Activated CD4-positive, alpha-beta T cell treated with anti-CD3 and anti-CD28 coated beads for 36 hours (primary cell): ENCODE measurements around the gene OR5M11. TPM values are rescaled to one million over a fixed set of nuclear protein-coding genes. Genes with fewer than 3 reads are reported as not detected.
"Not testable (repeated sequence)": the region's sequence is repeated elsewhere in the genome, so short reads cannot be mapped to it uniquely, and the experiment has no call there.

Experiments used
- ATAC-seq: fragments of 200-7000 bp; cut with Tn5 transposase; one replicate; pipeline ENCODE4 v1.10.0; 2021; ENCODE audit warnings: mild to moderate bottlenecking, moderate library complexity
- CTCF ChIA-PET: fragments of 350-600 bp; sonication (Branson Sonifier 250); formaldehyde crosslinking; loops from one replicate; lab custom pipeline; 2021; ENCODE audit warnings: antibody characterized with exemption; lab: Charles Lee
- POLR2A ChIA-PET: fragments of 350-600 bp; sonication (Branson Sonifier 250); formaldehyde crosslinking; loops from one replicate; lab custom pipeline; 2021; ENCODE audit warnings: antibody characterized with exemption, inconsistent platforms; lab: Charles Lee
- DNase-seq: peaks from one replicate; pipeline ENCODE4 v3.0.0-alpha.2; 2020
- H3K27ac Mint-ChIP-seq: one replicate; pipeline ENCODE4 v1.8.0; 2021; ENCODE audit warnings: mixed read lengths
- H3K27me3 Mint-ChIP-seq: one replicate; pipeline ENCODE4 v1.8.0; 2021; ENCODE audit warnings: mixed read lengths
- H3K36me3 Mint-ChIP-seq: one replicate; pipeline ENCODE4 v1.8.0; 2021; ENCODE audit warnings: low read depth, mixed read lengths
- H3K4me1 Mint-ChIP-seq: one replicate; pipeline ENCODE4 v1.8.0; 2021; ENCODE audit warnings: mixed read lengths
- H3K4me3 Mint-ChIP-seq: one replicate; pipeline ENCODE4 v1.8.0; 2021; ENCODE audit warnings: mild to moderate bottlenecking, moderate library complexity, mixed read lengths
- H3K9me3 Mint-ChIP-seq: one replicate; pipeline ENCODE4 v1.8.0; 2021; ENCODE audit warnings: low read depth, mixed read lengths
- intact Hi-C, 2 experiments: fragments of 100-400 bp; cut with DNase I in 1 of 2; cut with micrococcal nuclease in 1 of 2; formaldehyde crosslinking; loops; one replicate each; pipeline versions ENCODE4 v1.14.2 to v1.15.1; 2022 to 2024; cut with DNase I, micrococcal nuclease
- total RNA-seq, 2 experiments: library from RNA; stranded (reverse); gene quantifications; one replicate each; pipeline ENCODE4 v1.2.3, GENCODE V29; 2021

OR5M11 gene
- not detected for total RNA-seq

DNA sequence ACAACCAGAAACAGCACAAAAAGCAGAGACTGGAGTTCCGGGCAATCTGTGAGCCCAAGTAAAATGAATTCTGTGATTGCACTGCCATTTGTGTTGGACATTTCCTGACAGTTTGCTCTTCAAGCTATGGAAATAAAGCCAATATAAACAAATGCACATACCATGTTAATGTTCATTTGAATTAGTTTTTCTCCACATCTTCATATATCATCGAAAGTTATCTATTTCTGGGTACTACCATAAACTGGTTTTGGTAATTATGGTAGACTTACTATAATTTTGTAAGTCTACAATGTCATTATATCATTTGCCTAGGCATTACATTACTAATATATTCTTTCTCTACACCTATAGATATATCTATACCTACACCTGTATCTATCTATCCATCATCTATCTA, at the start of gene OR5M11:
Gene OR5M11 (minus strand): TSS at position 101 of the 400 bp plus-strand sequence. CDS start 0 bp downstream, at position 101.
- no peak within 1 kb of the TSS for H3K4me3 Mint-ChIP-seq
- CTCF ChIA-PET = no interaction called here

GRCh38 chr11:56592088-56592717, 49.1 kb upstream of the OR5M11 start:
- ATAC-seq, CTCF ChIA-PET, H3K4me3 Mint-ChIP-seq, H3K4me1 Mint-ChIP-seq, POLR2A ChIA-PET, intact Hi-C loops, H3K27ac Mint-ChIP-seq, H3K36me3 Mint-ChIP-seq, H3K27me3 Mint-ChIP-seq, H3K9me3 Mint-ChIP-seq, DNase-seq: not testable (repeated sequence)

More for the DNA sequence above, at the start of gene OR5M11:
- POLR2A ChIA-PET = no interaction called here
- no peaks in the 10 kb centered on the region for H3K27me3 Mint-ChIP-seq
- DNase-seq = no peak
- no peak within 1 kb of the TSS for H3K27ac Mint-ChIP-seq
- H3K9me3 Mint-ChIP-seq = peaks cover 16% of the 10 kb centered on the region
- no peak for ATAC-seq
- H3K36me3 Mint-ChIP-seq = no peaks in the 10 kb centered on the region
- intact Hi-C loops = no loop called here
- H3K4me1 Mint-ChIP-seq = no peaks in the 10 kb centered on the region

DNA sequence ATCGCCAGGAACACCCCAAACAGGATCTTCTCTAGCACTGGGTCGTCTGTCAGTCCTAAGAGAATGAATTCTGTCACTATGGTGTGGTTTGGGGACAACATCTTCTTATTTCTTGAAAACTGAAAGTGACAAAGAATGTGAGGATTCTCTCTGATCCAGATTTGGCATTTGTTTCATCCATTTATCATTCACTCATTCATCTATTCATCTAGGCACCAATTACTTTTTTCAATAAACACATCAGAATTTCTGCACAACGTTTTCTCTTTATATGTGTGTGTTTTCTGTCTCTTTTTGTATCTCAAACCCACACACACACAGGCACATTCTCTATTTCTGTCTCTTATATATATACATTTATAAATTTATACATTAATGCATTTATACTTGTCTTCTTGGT, 34.6 kb upstream of the OR5M11 start, which contains the start of gene OR5M10:
Gene OR5M10 (minus strand): TSS at position 101 of the 400 bp plus-strand sequence. CDS start 0 bp downstream, at position 101.
- Mint-ChIP-seq H3K27ac (no peak within 1 kb of the TSS), H3K4me1 (no peaks in the 10 kb centered on the region), H3K27me3 (no peaks in the 10 kb centered on the region), H3K4me3 (no peak within 1 kb of the TSS), H3K9me3 (peaks cover 3% of the 10 kb centered on the region), H3K36me3 (no peaks in the 10 kb centered on the region)
- ChIA-PET CTCF (no interaction called here), POLR2A (no interaction called here)
- ATAC-seq (no peak), DNase-seq (no peak)
- intact Hi-C loops = no loop called here

DNA sequence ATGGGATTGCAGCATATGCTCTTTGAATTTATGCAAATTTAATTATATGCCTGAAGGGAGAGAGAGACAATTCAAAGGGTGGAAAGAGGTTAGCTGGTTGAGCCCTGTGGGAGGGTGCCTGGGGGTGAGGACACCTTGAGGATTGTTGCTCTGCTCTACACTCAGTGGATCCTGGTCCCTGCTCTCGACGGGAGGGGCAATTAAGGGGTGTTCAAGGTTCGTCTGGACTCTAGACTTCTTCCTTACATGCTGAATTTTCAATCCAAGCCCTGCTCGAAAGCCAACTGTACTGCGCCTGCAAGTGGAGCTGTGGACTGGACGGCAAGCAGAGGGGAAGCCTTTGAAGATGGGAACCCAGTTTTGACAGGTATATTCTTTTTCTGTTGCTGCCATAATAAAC, 15.5 kb upstream of the OR5M11 start:
- intact Hi-C loops = no loop called here
- H3K27me3 Mint-ChIP-seq = no peaks in the 10 kb centered on the region
- DNase-seq (no peak), ATAC-seq (no peak)
- H3K9me3 Mint-ChIP-seq = peaks cover 20% of the 10 kb centered on the region
- H3K4me3 Mint-ChIP-seq = no peak overlapping the region
- H3K36me3 Mint-ChIP-seq = no peaks in the 10 kb centered on the region
- CTCF ChIA-PET = no interaction called here
- H3K27ac Mint-ChIP-seq = no peak overlapping the region
- H3K4me1 Mint-ChIP-seq = no peaks in the 10 kb centered on the region
- POLR2A ChIA-PET = no interaction called here

DNA sequence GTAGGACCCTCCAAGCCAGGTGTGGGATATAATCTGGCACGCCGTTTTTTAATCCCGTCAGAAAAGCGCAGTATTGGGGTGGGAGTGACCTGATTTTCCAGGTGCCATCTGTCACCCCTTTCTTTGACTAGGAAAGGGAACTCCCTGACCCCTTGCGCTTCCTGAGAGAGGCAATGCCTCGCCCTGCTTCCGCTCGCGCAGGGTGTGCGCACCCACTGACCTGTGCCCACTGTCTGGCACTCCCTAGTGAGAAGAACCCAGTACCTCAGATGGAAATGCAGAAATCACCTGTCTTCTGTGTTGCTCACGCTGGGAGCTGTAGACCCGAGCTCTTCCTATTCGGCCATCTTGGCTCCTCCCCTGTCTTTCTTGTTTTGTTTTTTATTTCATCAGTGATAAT, 11.6 kb upstream of the OR5M11 start:
- DNase-seq, ATAC-seq, intact Hi-C loops, H3K4me1 Mint-ChIP-seq, H3K27me3 Mint-ChIP-seq, H3K4me3 Mint-ChIP-seq, H3K27ac Mint-ChIP-seq, H3K9me3 Mint-ChIP-seq, H3K36me3 Mint-ChIP-seq, POLR2A ChIA-PET, CTCF ChIA-PET: not testable (repeated sequence)

- no peaks in the 10 kb centered on the region for H3K4me1 Mint-ChIP-seq
- DNase-seq (no peak), ATAC-seq (no peak)
- no peaks in the 10 kb centered on the region for H3K27me3 Mint-ChIP-seq
- H3K36me3 Mint-ChIP-seq = no peaks in the 10 kb centered on the region
- POLR2A ChIA-PET = no interaction called here
- no peak overlapping the region for H3K27ac Mint-ChIP-seq
- peaks cover 16% of the 10 kb centered on the region for H3K9me3 Mint-ChIP-seq
- H3K4me3 Mint-ChIP-seq = no peak overlapping the region
- CTCF ChIA-PET = no interaction called here
- intact Hi-C loops = no loop called here
These were observed 2.5 kb upstream of the OR5M11 start for GRCh38 chr11:56545531-56545930.

DNA sequence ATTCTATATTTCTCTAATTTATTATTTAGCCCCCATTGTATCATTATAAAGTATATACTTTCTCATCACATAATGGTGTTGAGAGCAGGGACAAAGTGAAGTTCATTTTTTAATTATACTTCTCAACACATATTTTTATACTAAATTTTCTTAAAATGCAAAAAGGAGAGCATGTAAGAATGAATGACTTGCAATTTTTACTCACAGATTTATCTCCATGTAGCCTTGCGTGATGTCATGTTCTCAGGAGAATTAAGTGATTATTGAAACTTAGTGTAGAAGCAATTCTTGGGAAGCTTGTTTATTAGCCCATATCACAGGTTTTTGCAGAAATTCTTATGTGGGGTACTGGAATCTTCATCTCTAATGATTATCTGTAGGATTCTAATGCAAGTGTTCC, 682 bp upstream of the OR5M11 start:
- intact Hi-C loops = no loop called here
- H3K36me3 Mint-ChIP-seq = no peaks in the 10 kb centered on the region
- H3K4me3 Mint-ChIP-seq = no peak overlapping the region
- ChIA-PET POLR2A (no interaction called here), CTCF (no interaction called here)
- H3K4me1 Mint-ChIP-seq = no peaks in the 10 kb centered on the region
- ATAC-seq = no peak
- H3K9me3 Mint-ChIP-seq = peaks cover 16% of the 10 kb centered on the region
- H3K27me3 Mint-ChIP-seq = no peaks in the 10 kb centered on the region
- H3K27ac Mint-ChIP-seq = no peak overlapping the region
- no peak for DNase-seq

DNA sequence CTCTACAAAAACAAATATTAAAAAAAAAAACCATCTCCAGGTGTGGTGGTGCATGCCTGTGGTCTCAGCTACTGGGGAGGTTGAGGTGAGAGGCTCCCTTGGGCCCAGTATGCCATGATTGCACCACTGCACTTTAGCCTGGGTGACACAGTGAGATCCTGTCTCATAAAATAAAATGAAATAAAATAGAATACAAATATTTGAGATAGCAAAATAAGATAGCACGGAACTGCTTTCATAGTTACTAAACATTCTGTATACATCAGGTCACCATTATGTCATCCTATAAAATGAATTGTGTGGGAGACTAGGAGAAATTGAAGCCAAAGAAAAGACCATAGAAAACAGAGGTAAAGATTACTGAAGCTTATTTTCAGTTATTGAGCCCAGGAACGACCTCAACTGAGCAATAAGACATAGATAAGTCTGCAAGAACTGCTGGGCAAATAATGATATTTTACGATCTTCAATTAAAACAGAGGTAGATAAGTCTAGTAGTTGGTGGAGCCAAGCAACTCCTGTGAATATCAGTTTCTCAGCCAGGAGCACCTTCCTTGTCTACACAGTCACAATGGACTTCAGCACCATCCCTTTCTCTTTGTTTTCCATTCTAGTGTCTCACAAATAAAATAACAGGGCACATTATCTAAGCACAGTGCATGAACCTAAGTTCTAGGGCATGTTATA, 9.9 kb downstream of the OR5M11 start:
- ChIA-PET POLR2A (no interaction called here), CTCF (interaction anchor here (0.6 kb wide), 1 partner anchor 296 kb away, joined by 3 read pairs; no protein-coding TSS in a partner anchor)
- no peaks in the 10 kb centered on the region for H3K27me3 Mint-ChIP-seq
- DNase-seq (no peak), ATAC-seq (no peak)
- intact Hi-C loops = loop anchor here in 1 of 2 experiments (10.0 kb wide), 1 partner anchor 242 kb away; no protein-coding TSS in a partner anchor
- no peak overlapping the region for H3K27ac Mint-ChIP-seq
- H3K4me1 Mint-ChIP-seq = no peaks in the 10 kb centered on the region
- H3K9me3 Mint-ChIP-seq = peaks cover 2% of the 10 kb centered on the region
- no peak overlapping the region for H3K4me3 Mint-ChIP-seq
- H3K36me3 Mint-ChIP-seq = no peaks in the 10 kb centered on the region

GRCh38 chr11:56531856-56532255, 11.2 kb downstream of the OR5M11 start:
- CTCF ChIA-PET = interaction anchor here (0.7 kb wide), 1 partner anchor 379 kb away, joined by 3 read pairs; no protein-coding TSS in a partner anchor
- ATAC-seq = no peak
- no peaks in the 10 kb centered on the region for H3K4me1 Mint-ChIP-seq
- DNase-seq = no peak
- peaks cover 2% of the 10 kb centered on the region for H3K9me3 Mint-ChIP-seq
- H3K27me3 Mint-ChIP-seq = no peaks in the 10 kb centered on the region
- no peaks in the 10 kb centered on the region for H3K36me3 Mint-ChIP-seq
- no peak overlapping the region for H3K4me3 Mint-ChIP-seq
- no peak overlapping the region for H3K27ac Mint-ChIP-seq
- POLR2A ChIA-PET = no interaction called here
- intact Hi-C loops = loop anchor here in 1 of 2 experiments (10.0 kb wide), 1 partner anchor 243 kb away; no protein-coding TSS in a partner anchor

GRCh38 chr11:56522008-56522407, 21.0 kb downstream of the OR5M11 start:
- no peak for ATAC-seq
- intact Hi-C loops = no loop called here

DNA sequence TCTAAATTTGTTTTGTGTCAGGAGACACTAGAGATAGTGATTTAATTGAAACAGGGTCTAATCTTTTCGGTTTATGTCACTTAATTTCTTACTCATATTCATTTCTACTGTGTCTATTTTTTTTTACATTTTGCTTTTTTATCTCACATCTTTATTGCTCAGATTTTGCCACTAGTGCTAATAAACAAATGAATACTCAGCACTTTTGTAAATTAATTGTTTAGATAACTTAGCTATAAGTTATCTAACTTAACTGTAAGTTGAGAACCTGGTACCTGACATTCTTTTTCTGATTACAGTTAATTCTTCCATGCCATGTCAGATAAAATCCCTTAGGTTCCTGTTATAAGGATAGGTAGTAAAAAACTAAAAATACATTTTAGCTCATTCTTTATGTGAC, 29.8 kb downstream of the OR5M11 start:
- H3K4me3 Mint-ChIP-seq = no peak overlapping the region
- DNase-seq = no peak
- intact Hi-C loops = no loop called here
- CTCF ChIA-PET = no interaction called here
- H3K27me3 Mint-ChIP-seq = no peaks in the 10 kb centered on the region
- POLR2A ChIA-PET = no interaction called here
- ATAC-seq = no peak
- no peaks in the 10 kb centered on the region for H3K36me3 Mint-ChIP-seq
- H3K27ac Mint-ChIP-seq = no peak overlapping the region
- H3K9me3 Mint-ChIP-seq = peaks cover 18% of the 10 kb centered on the region
- no peaks in the 10 kb centered on the region for H3K4me1 Mint-ChIP-seq

More at GRCh38 chr11:56522008-56522407, 21.0 kb downstream of the OR5M11 start:
- DNase-seq = no peak
- Mint-ChIP-seq H3K4me3 (no peak overlapping the region), H3K4me1 (no peaks in the 10 kb centered on the region), H3K36me3 (no peaks in the 10 kb centered on the region), H3K27ac (no peak overlapping the region), H3K9me3 (peaks cover 7% of the 10 kb centered on the region), H3K27me3 (no peaks in the 10 kb centered on the region)
- CTCF ChIA-PET = no interaction called here
- POLR2A ChIA-PET = no interaction called here

- H3K27me3 Mint-ChIP-seq = no peaks in the 10 kb centered on the region
- no peak overlapping the region for H3K27ac Mint-ChIP-seq
- H3K4me3 Mint-ChIP-seq = no peak overlapping the region
- ATAC-seq (no peak), DNase-seq (no peak)
- intact Hi-C loops = loop anchor here (10.0 kb wide), 2 partner anchors 65 to 245 kb away; no protein-coding TSS in a partner anchor
- CTCF ChIA-PET = no interaction called here
- POLR2A ChIA-PET = no interaction called here
- H3K4me1 Mint-ChIP-seq = no peaks in the 10 kb centered on the region
- H3K36me3 Mint-ChIP-seq = no peaks in the 10 kb centered on the region
- peaks cover 14% of the 10 kb centered on the region for H3K9me3 Mint-ChIP-seq
These were observed 33.6 kb downstream of the OR5M11 start for GRCh38 chr11:56509439-56509838.
